Kidney capillary endothelial cell (primary cell): ENCODE data around the gene RGS4.

ENCODE experiments used
- DNase-seq: peaks from one replicate; pipeline ENCODE4 v3.0.0-alpha.2; 2018; ENCODE audit warnings: low spot score

Gene RGS4

DNA sequence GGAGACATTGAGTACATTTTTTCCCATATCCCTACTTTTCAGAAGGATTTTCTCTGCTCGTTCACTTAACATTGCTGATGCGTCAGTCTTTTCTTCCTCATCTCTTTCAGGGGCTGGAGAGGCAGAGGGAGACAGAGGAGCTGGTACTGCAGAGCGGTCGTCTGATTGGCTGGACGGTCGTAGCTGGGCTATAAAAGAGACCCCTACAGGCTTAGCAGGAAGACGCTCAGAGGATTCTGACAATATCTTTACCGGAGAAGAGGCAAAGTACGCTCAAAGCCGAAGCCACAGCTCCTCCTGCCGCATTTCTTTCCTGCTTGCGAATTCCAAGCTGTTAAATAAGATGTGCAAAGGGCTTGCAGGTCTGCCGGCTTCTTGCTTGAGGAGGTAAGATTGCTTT, at the start of gene RGS4:
TSS of gene RGS4 (plus strand) at position 220 of the 400 bp plus-strand sequence. CDS start at position 344, 124 bp downstream.
- DNase-seq, result peak; percentile 69

DNA sequence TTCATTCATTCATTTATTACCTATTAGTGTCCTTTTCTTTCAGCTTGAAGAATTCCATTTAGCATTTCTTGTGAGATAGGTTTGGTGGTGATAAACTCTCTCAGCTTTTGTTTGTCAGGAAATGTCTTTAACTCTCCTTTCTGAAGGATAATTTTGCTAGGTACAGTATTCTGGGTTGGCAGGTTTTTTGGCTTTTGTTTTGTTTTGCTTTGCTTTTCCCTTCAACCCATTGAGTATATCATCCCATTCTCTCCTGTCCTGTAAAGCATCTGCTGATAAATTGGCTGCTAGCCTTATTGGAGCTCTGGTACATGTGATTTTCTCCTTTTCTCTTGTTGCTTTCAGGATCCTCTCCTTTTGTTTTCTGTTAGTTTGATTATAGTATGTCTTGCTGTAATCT, 47.0 kb upstream of the RGS4 start:
- DNase-seq, result no peak

DNA sequence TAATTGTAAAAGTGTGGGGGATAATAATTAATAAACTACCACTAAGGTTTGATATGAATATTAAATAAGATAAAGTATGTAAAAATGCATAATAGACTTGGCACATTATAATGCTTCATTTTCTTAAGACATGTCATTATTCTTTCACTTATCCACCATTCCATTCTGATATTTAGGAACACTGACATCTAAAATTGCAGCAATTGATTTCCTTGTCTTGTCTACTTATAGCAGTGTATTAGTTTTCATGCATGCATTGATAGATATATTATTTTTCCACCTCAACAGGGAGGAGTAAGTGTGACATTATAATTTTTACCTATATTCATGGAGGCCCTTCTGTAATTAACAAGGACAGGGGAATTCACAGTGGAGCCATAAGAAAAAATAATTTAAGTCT, 41.6 kb upstream of the RGS4 start:
- DNase-seq, result no peak

DNA sequence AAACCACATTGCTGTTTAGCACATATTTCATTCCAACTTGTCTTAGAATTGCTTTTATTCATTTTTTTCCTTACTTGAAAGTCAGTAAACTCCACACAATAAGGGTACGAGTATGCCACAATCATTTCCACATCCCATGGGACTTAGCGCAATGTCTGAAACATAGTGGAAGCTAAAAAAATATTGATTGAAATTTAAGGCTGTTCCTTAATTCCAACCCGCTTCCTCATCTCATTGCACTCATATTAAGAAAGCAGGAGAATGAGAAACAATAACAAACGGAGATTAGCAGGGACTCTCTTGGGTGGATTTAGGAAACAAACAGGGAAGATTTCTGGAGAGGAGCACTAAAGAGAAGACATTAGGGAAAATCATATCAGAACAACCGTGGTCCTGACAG, 39.3 kb upstream of the RGS4 start:
- DNase-seq, result no peak

DNA sequence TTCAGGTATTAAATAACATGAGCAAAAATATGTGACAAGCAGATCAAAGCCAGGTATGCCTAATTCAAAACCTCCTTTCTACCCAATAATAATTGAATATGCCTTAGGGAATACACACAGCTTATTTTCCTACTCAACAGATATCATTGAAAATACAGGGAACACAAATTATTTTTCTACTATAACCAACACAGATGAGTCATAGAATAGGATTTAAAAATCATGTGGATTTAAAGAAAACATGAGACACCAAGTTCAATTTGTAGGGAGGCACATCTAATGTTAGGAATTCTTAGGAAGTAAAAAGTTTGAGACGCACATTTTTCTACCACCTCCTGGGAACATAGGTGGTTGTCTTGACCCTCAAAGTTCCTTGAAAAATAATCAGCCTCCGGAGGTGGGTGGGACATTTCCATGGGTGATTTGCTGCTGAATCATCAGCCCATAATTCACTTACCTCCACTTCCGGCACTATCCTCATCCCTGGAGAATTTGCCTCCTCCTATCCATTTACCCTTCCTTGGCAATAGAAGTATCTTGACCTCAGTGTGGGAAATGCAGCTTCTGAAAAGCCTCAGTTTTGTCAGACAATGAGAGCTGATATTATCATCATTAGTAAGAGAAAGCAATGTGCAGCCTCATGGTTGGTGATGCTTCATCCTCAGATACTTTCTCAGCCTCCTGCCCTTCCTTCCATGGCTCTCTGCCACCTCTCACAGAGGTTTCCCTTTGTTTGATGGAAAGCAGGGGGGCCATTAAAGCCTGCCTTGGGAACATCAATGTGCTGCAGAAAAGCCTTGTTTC, 33.5 kb upstream of the RGS4 start:
- peak; percentile 73 for DNase-seq

DNA sequence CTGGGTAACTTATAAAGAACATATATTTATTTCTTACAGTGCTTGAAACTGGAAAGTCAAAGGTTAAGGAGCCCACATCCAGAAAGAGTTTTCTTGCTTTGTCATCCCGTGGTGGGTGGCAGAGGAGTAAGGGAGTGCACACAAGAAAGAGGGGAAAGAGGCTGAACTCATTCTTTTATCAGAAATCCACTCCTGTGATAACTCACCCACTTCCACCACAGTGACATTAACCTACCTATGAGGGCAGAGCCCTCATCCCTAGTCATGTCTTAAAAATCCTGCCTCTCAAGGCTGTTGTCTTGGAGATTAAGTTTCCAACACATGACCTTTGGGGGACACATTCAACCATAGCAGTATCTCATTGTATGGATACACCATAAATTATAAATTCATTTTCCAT, 32.5 kb upstream of the RGS4 start:
- no peak for DNase-seq

DNA sequence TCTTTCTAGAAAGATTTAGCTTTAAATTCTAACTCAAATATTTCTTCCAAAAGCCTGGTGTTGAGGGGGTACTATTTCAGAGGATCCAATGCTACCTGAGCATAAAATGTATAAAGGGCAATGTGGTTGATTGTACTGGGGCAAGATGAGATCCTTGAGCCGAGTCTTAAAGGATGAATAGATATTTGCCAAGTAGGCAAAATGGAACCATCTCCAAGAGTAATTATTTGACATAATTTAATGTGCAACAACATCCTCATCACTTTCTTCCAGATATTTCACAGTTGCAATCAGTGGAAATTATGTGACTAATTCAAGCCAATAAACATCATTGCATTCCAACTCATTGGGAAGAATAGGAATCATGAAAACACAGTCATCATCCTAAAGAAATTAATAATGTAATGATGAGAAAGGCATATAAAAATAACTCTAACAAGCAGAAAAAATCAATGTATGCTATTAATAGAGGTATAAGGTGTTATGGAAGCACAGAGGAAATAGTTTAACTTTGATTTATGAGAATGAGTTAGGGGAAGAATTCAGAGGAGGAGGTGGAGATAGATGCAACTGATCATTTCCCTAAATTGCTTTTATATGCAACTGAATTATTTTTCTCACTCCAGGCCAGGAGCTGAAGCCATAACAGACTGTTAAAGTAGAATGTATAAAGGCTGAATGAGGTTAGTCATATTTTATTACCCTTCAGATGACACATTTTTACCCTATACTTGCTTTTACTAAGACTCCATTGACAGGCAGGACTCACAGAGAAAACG, 30.0 kb upstream of the RGS4 start:
- no peak for DNase-seq

DNA sequence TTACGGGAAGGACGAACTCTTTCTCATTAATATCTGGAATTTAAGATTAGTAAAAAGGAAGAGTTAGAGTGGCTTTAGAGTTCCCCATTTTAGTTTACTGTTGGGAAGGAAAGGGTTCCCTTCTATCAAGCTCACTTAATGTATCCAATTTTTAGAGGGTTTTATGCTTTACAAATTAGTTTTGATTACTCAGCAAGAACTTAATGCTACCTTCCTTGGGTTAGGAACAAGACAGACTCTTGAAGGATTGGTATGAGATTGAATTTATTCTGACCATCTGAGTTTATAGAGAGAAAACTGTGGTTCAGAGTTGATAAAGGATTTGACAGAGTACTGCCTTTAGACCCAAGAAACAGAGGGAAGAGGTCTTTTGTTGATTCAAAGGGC, 29.5 kb upstream of the RGS4 start:
- DNase-seq, result no peak

DNA sequence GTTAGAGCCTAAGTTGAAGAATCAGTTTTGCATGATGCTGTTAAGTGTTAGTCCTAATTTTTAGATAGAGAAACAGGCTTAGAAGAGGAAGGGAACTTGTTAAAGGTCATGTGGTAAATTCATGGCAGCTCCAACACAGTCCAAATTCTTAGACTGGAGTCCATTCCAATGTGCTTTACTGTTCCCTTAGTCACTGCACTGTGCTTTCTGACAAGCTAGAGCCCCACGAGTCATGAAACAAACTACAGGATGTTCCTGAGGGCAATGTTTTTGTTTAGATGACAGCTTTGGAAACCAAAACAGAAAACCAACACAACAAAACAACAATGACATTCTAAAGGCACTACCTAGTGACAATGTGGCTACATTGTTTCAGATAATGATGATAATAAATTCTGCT, 23.1 kb upstream of the RGS4 start:
- no peak for DNase-seq

DNA sequence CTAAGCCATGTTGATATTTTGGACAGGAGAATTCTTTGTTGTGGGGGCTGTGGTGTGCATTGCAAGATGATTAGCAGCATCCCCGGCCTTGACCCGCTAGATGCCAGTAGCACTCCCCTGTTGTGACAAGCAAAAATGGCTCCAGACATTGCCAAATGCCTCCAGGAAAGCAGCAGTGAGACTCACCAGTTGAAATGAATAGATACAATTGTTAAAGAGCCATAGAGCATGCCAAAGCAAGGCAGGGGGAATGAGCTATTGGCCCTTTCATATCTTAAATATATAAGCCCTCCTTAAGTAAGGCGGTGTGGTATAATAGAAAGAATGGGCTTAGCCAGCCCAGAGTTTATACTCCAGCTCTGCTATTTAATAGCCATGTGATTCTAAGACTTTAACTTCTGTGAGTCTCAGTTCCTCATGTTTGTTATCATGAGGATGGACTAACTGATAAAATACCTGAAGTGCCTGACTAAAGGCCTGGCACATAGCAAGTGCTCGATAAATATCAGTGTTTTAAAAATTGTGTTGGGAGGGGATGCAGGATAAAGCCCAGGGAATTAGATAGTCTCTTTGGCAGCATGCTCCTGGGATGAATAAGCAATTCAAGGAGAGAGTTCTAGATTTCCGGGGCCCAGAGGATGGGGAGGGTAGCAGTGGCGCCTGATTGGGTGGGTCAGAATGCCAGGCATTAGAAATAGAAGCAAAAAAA, 21.1 kb upstream of the RGS4 start:
- DNase-seq, result no peak

DNA sequence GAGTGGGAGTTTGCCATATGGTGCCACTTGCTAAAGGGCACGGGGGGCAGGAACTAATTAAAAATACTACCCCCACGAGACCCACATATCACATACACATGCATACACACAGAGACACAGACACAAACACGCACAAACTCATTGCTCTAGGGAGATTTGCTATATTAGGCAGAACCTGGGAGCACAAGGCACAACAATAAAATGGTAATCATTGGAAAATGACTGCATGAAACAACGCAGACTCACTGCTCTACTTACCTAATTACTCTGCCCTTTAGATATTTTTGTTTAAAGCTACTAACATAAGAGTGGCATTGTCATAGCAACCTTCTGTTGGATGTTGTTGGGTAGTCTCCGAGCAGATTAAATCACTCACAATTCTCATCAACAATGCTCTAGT, 20.3 kb upstream of the RGS4 start:
- DNase-seq, result no peak

DNA sequence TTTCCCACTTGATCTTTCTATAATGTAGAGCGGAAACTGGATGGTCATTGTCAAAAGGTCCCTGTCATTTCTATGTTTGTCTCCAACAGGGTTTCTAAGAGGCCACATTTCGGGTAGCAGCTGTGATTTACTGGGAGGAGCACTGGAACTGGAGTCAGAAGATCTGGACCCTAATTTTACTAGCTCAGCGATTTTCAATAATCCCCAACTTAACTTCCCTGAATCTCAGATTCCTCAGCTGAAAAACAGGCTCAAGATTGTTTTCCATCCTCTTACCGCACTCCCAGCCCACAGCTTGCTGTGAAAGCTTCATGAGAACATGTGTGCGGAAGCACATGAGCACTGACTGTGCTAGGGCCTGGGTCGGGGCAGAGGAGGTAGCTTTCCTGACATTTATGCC, 19.9 kb upstream of the RGS4 start:
- no peak for DNase-seq

DNA sequence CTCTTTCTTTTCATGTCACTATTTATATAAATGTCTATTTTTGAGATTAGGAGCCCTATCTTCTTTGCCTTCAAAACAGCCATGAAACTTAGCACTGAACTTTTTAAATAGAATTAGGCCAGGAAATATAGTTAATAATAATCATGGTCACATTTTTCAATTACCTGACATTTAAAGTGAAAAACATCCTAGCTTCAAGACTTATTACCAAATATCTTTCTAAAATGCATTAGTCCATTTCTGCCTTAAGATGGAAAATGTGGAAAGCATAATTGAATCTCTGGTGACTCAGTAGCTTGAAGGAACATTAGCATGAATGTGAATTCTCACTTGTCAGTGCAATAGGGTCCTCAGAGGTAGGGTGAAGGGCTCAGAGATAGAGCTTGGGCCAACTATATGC, 18.7 kb upstream of the RGS4 start:
- no peak for DNase-seq

DNA sequence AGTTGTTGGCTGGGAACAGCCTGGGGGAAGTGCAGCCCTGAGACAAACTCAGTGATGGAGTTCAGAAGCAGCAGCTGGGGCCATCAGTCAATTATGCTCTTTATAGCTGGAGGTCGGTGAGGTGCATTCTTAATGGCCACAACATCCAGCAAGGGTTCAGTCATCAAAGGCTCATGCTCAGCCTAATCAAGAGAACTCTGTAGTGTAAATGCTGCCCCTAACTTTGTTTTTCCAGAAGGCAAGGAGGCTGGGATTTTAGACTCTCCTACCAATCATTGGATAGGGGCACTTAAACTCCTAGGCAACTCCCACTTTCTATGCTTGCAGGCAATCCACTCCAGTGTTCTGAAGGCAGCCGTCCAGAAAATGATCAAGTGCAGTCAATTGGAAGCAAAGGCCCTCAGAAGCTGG, 15.0 kb upstream of the RGS4 start:
- no peak for DNase-seq

DNA sequence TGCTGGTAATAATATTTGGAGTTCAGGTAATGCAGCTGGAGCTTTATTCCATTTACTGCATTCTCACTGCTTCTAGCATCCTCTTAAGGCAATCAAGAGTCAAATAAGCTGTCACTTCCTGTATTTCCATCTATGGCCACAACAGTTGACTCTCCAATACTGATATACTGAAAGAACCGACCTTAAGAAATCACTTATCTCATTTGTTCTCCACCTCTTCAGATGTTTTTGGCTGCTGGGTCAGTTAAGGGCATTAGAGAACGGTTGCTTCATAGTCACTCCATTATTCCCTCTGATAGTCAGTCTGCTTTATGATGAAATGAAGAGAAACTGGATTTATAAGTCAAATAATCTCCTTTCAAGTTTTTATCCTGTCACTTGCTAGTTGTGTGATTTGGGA, 14.2 kb upstream of the RGS4 start:
- no peak for DNase-seq

DNA sequence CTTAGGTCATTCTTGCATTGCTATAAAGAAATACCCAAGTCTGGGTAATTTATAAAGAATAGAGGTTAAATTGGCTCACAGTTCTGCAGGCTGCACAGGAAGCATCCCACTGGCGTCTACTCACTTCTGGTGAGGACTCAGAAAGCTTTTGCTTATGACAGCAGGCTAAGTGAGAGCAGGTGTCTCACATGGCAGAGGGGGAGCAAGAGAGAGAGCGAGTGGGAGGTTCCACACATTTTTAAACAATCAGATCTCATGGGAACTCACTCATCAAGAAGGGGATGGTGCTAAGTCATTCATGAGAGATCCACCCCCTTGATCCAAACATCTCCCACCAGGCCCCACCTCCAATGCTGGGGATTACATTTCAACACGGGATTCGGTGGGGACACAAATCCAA, 13.6 kb upstream of the RGS4 start:
- DNase-seq, result no peak

DNA sequence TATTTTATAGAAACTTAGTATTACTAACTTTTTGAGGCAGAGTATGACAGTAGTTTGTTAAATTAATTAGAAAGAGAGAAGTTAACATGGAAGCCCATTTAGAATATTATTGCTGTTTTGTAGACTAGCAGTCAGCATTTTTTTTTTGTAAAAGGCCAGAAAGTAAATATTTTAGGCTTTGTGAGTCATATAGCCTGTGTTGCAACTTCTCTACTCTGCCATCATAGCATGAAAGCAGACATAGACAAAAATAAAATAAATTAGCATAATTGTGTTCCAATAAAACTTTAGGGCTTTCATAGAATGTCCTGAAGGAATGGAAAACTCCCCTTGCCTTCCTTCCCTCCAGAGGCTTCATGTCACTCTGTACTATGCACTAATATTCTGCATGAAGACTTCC, 12.3 kb upstream of the RGS4 start:
- no peak for DNase-seq

DNA sequence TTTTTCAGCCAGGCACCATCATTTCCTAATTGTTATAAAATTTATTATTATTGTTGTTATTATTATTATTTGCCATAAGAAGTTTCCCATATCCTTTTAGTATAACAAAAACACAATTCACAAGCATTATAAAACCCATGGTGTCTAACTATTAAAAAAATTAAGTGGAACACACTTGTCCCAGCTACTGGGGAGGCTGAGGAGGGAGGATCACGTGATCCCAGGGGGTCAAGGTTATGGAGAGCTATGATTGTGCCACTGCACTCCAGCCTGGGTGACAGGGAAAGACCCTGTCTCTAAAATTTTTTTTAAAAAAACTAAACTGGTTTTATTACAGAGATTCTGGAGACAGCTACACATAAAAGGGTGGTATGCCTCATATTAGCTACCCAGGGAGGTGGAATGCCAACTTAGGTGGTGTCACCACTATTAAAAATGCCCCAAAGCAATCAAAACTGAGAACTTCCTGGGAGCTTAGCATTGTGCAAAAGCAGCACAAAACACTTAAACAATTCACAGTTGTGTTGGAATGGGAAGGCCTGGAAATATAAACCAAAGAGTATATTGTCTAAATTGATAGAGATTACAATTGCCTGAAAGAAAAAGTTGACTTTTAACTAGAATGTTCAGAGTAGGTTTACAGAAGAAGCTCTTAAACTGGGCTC, 8.7 kb upstream of the RGS4 start:
- DNase-seq, result no peak

DNA sequence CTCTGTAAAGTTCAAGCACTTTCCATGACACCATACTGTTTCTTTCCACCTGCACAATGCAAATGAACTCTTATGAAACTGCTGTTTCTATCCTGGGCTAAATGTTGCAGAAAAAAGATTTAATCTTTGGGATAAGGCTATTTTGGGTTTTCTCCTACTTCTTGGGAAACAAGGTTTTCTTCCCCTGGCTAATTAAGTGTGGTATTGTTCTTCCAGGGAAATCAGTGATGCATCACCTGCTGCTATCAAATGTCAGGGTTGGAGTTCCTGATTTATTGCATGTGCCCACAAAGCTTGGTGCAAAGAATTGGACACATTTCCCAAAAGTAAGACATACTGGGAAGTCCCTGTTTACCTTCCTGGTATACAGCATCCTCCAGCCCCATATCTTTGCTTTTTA, 6.0 kb upstream of the RGS4 start:
- DNase-seq, result no peak

DNA sequence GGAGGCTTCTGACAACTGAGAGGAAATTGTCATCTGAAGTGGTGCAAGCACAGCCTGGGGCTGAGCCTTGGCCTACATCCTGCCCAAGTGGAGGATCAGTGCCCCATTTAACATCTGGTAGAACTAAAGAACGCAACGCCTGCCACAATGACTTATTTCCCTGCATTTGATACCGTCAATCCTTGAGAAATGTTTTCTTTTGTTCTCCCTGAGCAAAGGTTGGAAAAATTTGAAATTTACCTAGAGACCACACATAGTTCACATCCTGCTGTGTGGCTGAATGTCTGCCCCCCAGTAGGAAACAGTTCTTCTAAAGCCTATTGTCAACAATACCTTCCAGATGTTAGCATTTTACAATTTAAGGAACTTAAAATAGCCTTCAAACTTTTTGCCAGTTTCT, 5.6 kb upstream of the RGS4 start:
- DNase-seq, result no peak

DNA sequence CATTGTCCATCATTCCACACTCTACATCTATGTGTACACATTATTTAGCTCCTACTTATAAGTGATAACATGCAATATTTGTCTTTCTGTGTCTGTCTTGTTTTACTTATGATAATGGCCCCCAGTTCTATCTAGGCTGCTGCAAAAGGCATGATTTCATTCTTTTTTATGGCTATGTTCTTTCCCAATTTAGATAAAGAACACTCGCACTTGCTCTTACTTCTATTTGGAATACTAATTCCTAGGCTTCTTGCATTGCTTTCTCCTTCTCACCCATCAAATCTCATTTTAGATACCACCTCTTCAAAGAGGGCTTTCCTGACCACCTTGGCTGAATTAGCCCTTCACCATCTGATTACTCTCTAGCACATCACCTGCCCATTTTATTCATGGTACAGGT, 3.0 kb upstream of the RGS4 start:
- DNase-seq, result no peak

DNA sequence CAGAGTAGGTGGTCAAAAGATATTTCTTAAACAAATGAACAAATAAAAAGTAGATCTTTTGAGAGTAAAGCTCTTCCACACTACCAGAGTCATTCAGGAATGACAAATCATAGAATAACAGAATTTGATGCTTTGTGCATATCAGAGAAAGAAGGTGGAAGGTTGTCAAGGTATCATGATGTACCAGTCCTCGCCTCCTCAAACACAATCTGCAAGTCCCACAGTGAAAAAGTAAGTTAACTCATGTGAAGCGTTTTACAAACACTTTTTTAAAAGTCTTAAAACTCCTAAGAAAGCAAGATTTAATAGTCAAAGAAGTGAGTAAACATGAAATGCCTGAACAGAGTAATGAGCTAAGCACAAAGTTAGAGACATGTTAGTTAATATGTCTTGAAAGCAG, 2.5 kb upstream of the RGS4 start:
- no peak for DNase-seq

DNA sequence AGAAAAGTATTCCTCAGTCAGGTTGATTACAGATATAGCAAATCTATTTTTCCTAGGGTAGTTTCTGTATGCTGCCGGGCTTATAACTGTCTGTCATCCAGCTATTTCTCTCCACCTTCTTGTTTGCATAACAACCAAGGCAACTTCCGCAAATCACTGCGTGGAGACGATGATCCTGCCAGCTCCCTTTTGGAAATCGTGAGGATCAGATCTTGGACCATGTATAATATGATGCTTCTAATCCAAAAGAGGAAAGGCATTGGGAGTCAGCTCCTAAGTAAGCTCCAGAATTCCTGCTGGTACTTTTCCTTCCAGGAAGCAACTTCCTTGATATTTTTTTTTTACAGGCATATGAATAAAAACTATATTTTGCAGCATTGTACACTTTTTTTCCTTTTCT, 445 bp upstream of the RGS4 start:
- DNase-seq, result no peak
